Endometrial microvascular endothelial cells (primary cell): ENCODE results near the gene RNF151. TPM values are rescaled to one million over a fixed set of nuclear protein-coding genes. Genes with fewer than 3 reads are reported as not detected.
"Not testable (repeated sequence)": the region's sequence is repeated elsewhere in the genome, so short reads cannot be mapped to it uniquely, and the experiment has no call there.

Experiments
- in situ Hi-C: cut with HindIII; loops from 2 replicates; pipeline ENCODE4 v1.10.0; 2017; ENCODE audit warnings: low sequenced_read_pairs, low pct_unique_long_range_greater_than_20kb; ENCODE audit errors: inconsistent ontology term
- total RNA-seq: library from RNA; depleted of rRNA; stranded (reverse); fragments of >200 nt; gene quantifications from one replicate; pipeline ENCODE4 v1.2.3, GENCODE V29; 2015; ENCODE audit errors: inconsistent ontology term

RNF151 gene
- total RNA-seq, 1 donor from 2014 or later: not detected

DNA sequence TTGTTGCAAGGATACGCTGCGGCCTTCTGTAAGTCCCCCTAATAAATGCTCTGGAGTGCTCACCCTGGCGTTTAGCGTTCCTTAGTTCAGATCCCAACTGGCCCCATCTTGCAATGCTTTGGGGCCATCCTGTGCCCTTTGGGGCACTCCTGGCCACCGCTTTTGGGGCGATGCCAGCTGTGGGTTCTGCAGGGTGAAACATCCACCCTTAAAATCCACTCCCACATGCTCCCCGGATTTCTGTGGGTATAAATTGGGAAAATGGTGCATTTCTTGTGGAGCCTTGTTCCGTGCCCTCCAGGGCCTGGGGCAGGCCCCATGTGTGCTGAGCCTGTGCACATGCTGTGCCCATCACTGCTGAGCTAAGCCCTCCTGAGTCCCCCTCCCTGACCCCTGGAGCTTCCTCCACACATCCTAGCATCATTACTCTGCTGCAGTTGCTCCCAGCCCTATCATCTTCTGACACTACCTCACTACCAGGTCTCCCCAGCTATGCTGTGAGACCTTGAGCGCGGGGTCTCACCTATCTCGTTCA, 29.6 kb upstream of the RNF151 start:
- in situ Hi-C loops: no loop called here

GRCh38 chr16:1938316-1938715, 28.3 kb upstream of the RNF151 start:
- in situ Hi-C loops: no loop called here

- in situ Hi-C loops: no loop called here
These were observed 27.7 kb upstream of the RNF151 start for GRCh38 chr16:1938910-1939309.

DNA sequence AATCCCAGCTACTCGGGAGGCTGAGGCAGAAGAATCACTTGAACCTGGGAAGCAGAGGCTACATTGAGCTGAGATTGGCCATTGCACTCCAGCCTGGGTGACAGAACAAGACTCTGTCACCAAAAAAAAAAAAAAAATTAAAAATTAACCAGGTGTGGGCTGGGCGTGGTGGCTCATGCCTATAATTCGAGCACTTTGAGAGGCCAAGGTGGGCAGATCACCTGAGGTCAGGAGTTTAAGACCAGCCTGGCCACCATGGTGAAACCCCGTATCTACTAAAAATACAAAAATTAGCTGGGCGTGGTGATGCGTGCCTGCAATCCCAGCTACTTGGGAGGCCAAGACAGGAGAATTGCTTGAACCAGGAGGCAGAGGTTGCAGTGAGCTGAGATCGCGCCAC, 26.8 kb upstream of the RNF151 start:
- in situ Hi-C loops: not testable (repeated sequence)

- in situ Hi-C loops: no loop called here
These were observed 26.1 kb upstream of the RNF151 start for GRCh38 chr16:1940273-1941161.

DNA sequence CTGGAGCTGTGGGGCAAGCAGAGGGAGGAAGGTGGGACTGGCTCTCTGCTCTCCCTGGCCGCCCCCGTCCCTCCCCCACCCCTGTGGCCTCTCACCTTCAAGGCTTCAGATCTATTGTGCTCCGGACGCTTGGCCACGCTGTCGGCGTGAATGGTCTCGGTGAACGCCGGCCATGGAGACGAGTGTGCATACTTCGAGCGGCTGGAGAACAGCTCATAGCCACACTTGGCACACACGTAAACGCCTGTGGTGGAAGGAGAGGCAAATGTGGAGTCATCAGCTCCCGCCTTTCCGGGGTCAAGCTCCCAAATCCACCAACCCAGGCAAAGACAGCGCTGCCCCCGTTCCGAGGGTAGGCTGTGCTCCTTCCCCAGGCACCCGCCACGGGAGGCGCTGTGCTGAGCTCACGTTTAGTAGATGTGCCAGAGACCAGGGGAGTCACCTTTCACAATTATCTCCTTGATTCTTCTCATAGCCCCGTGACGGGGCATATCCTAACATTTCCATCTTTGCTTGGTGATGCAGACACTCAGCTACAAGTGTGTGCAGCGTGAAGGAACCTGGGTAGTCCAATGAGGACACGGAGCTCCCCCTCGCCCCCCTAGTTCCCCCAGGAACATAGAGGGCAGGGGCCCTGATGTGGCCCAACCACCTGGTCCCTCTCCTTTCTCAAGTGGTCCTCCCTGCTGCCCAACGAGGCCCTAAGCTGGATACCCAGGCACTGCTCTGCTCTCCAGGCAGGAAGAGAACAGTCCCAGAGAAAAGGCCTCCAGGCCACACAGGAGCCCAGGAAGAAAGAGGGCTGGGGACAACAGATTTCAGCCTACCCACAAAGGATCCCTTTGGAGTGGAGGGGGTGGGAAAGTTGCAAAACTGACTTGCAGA, 25.3 kb upstream of the RNF151 start:
- in situ Hi-C loops: no loop called here

DNA sequence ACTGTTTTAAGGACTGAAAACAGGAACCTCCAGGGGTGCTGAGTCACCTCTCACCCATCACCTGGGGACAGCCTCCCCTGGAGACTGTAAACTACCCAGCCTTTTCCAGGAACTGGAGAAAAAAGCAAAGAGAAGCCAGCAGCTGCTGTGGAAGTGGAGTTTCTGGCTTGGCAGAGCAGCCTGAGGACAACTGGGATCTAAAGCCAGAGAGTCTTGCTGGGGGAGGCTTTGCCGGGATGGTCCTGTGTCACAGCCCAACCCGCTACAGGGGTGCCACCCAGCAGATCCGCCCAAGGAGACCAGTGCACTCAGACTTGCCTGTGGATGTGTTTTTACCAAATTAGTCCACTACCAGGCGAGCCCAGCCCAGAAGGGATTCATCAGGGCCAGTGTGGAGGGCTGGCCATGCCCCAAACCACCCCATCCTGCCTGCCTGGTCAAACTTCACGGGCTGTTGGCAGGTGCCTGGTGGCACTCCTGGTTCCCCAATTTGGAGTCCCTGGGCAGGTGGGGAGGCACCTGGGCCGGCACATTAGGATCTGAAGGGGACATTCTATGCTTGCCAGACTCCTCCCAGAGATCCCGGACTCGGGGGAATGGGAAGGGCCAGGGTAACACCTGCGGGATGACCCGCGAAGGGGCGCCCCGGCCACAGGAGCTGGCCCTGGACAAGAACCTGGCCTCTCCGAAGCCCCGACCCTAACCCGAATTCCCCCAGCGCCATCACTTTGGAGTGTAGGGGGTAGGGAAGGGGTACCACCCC, 24.4 kb upstream of the RNF151 start:
- in situ Hi-C loops: no loop called here

DNA sequence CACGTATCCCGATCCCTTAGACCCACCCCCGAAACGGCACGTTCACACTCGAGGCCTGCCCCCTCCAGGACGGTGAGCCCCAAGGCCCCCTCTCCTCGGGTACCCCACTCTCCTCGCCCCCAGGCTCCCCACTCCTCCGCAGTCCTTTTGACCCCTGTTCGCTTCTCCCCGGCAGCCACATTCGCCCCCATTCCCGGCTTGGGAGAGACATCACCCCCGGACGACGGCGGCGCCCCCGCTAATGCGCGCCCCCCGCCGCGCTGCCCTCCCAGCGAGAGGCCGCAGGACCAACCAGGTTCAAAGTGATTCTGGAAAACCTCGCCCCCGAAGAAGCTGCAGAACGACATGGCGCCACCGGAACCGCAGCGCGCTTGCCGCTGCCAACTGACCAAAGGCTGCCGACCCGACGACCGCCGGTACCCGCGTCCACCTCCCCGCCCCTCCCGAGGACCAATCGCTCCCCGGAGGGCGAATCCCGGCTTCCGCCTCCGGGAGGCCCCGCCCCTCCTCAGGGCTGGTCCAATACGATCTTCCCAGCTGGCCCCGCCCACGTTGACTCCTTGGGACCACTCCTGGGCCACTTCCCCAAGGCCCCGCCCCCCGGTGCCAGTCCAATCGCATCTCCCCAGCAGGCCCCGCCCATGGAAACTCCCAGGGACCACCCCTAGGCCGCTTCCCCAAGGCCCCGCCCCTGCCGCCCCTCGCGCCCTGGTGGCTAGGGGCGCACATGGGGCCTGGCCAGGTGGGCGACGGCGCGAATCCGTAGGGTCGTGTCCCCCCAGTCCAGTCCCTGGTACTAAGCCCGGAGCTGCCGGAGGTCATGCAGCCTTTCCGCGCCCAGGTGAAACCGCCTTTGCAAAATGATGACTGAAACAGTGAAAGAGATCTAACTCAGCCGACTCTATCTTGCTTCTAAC, 23.6 kb upstream of the RNF151 start, which contains the start of gene MSRB1:
Gene MSRB1, minus strand, starts transcription at position 390 of the 917 bp plus-strand sequence. Its CDS starts 43 bp downstream, at position 347.
- in situ Hi-C loops: no loop called here

DNA sequence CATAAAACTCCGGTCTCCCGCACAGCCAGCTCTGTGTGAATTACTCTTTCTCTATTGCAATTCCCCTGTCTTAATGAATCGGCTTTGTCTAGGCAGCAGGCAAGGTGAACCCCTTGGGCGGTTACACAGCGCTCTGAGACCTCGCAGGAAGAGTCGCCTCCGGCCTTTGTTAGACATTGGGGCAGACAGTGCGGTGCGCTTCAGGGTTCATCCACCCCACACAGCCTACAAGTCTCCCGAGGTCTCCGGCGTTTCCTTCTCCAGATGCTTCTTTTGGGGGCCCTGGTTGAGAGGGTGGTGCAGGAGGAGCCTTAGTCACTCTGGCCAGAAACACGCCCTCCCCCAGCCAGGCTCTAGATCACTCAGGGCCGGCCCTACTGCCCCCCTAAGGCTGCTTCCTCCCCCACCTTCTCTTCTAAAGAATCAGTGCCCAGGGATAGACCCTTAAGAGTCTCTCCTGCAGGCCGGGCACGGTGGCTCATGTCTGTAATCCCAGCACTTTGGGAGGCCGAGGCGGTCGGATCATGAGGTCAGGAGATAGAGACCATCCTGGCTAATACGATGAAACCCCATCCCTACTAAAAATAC, 21.9 kb upstream of the RNF151 start:
- in situ Hi-C loops: no loop called here

- in situ Hi-C loops: no loop called here
These were observed 20.9 kb upstream of the RNF151 start for GRCh38 chr16:1945559-1946391.

DNA sequence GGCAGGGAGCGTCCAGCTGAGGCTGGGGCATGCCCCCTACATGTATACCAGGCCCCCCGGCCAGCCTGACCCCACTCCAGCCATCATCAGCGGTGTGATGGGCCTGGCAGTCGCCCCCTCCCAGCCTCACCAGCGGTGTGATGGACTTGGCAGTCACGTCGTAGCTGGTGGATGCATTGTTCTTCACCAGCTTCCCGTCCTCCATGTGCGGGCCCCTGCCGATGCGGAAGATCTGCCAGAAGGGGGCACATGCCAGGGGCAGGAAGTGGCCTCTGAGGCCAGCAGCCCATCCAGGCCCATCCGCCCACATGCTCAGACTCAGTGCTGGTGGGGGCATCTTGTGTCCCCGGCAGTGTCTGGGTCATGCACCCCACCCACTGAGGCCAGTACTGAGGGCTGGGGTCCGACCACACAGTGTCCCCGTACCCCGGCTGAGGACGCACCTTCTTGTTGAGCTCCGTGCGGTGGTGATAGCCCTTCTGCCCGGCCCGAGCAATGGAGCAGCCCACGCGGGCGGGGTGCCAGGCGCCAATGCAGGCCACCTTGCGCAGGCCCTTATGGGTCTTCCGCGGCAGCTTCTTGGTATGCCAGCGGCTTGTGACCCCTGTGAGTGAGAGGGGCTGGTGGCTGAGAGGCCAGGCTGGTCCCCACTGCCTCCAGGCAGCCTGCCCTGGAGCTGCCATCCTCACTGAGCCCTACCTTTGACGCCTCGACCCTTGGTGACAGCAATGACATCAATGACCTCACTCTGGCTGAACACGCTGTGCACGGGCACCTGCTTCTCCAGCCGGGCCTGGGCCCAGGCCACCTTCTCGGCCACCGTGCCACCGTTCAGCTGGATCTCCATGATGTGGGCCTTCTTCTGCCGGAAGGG, 19.9 kb upstream of the RNF151 start:
- in situ Hi-C loops: no loop called here

- in situ Hi-C loops: no loop called here
These were observed 19.3 kb upstream of the RNF151 start for GRCh38 chr16:1947369-1947670.

DNA sequence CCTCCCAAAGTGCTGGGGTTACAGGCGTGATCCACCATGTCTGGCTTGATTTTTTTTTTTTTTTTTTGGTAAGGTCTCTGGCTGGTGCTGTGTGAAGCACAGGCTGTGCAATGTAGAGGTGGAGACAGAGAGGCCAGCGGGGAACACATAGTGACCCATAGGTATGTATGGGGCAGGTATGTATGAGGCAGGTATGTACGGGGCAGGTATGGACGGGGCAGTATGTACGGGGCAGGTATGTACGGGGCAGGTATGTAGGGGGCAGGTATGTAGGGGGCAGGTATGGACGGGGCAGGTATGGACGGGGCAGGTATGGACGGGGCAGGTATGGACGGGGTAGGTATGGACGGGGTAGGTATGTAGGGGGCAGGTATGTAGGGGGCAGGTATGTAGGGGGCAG, 17.1 kb upstream of the RNF151 start:
- in situ Hi-C loops: no loop called here

DNA sequence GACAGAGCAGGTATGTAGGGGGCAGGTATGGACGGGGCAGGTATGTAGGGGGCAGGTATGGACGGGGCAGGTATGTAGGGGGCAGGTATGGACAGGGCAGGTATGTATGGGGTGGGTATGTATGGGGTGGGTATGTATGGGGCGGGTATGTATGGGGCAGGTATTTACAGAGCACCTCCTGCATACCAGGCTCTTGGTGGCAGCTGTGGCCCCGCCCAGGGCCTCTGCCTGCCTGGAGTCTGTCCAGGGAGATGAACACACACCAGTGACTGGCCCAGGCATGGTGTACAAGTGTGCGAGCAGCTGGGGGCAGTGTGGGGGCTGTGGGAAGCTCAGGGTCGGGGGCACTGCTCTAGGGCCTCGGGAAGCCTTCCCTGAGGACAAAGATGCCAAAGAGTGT, 16.6 kb upstream of the RNF151 start:
- in situ Hi-C loops: no loop called here

DNA sequence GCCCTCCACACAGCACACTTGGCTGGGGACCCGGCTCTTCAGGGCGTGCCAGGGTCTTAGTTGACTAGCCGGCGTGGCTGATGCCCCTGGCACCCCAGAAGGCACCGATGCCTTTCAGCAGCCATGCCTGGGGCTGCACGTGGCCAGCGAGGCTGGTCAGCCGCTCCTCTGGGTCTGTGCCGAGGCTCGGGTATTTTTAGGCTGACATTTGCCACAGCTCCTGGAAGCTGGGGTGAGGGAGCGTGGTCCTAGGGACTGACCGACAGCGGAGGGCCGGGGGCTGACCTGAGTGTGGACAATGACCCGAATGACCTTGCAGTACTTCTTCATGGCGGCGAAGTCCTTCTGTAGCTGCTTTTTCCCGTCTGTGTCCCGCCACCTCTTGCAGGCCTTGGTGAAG, 16.1 kb upstream of the RNF151 start:
- in situ Hi-C loops: no loop called here

- in situ Hi-C loops: no loop called here
These were observed 12.9 kb upstream of the RNF151 start for GRCh38 chr16:1953734-1954133.
